Bronchial epithelial cell (primary cell): Measurements from ENCODE around the gene CATSPERE. TPM values are rescaled to one million over a fixed set of nuclear protein-coding genes. Genes with fewer than 3 reads are reported as not detected.
"Not testable (repeated sequence)": the region's sequence is repeated elsewhere in the genome, so short reads cannot be mapped to it uniquely, and the experiment has no call there.

ENCODE experiments used
- DNase-seq: peaks from one replicate; pipeline ENCODE4 v3.0.0-alpha.2; 2010; ENCODE audit warnings: low read depth
- FAIRE-seq: peaks from 2 replicates; lab custom pipeline; 2011; peaks lifted over from hg19 to GRCh38; lab: Jason Lieb, UNC
- H3K27me3 ChIP-seq: 2 replicates; pipeline ENCODE4 v1.5.1; 2011; ENCODE audit warnings: low read length; ENCODE audit not compliant: control insufficient read depth, insufficient read depth
- H3K36me3 ChIP-seq: 2 replicates; pipeline ENCODE4 v1.5.1; 2011; ENCODE audit warnings: low read length; ENCODE audit not compliant: control insufficient read depth, insufficient read depth
- H3K4me3 ChIP-seq: 2 replicates; pipeline ENCODE4 v1.5.1; 2011; ENCODE audit warnings: mild to moderate bottlenecking, low read depth, low read length, control low read depth
- total RNA-seq: library from RNA; depleted of rRNA; stranded (reverse); fragments of >200 nt; gene quantifications from 2 replicates; pipeline ENCODE4 v1.2.1, GENCODE V29; 2014
- TF ChIP-seq, protein P1 (sequence below): IDR thresholded peaks from 2 replicates; pipeline ENCODE4 v1.5.1; 2011; ENCODE audit warnings: mild to moderate bottlenecking, moderate library complexity, low read length, control low read depth, inconsistent platforms; ENCODE audit not compliant: insufficient read depth, severe bottlenecking

CATSPERE gene
- total RNA-seq, 1 donor from 2014 or later: under 0.01 TPM

- H3K27me3 ChIP-seq: no peaks in the 10 kb centered on the region
- no peak for FAIRE-seq
- H3K36me3 ChIP-seq: no peaks in the 10 kb centered on the region
- DNase-seq: no peak
- TF ChIP-seq, protein P1, sequence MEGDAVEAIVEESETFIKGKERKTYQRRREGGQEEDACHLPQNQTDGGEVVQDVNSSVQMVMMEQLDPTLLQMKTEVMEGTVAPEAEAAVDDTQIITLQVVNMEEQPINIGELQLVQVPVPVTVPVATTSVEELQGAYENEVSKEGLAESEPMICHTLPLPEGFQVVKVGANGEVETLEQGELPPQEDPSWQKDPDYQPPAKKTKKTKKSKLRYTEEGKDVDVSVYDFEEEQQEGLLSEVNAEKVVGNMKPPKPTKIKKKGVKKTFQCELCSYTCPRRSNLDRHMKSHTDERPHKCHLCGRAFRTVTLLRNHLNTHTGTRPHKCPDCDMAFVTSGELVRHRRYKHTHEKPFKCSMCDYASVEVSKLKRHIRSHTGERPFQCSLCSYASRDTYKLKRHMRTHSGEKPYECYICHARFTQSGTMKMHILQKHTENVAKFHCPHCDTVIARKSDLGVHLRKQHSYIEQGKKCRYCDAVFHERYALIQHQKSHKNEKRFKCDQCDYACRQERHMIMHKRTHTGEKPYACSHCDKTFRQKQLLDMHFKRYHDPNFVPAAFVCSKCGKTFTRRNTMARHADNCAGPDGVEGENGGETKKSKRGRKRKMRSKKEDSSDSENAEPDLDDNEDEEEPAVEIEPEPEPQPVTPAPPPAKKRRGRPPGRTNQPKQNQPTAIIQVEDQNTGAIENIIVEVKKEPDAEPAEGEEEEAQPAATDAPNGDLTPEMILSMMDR: no peak
- H3K4me3 ChIP-seq: no peak overlapping the region
These were observed 96.5 kb downstream of the CATSPERE start for GRCh38 chr1:244557565-244557964.

- DNase-seq: no peak
- Histone ChIP-seq H3K4me3 (no peak overlapping the region), H3K27me3 (no peaks in the 10 kb centered on the region), H3K36me3 (no peaks in the 10 kb centered on the region)
- FAIRE-seq: no peak
- TF ChIP-seq, protein P1: no peak
These were observed 98.5 kb downstream of the CATSPERE start for GRCh38 chr1:244559561-244559960.

- FAIRE-seq, DNase-seq, H3K27me3 ChIP-seq, H3K36me3 ChIP-seq, H3K4me3 ChIP-seq: not testable (repeated sequence)
These were observed 101.8 kb downstream of the CATSPERE start for GRCh38 chr1:244562877-244563276.

DNA sequence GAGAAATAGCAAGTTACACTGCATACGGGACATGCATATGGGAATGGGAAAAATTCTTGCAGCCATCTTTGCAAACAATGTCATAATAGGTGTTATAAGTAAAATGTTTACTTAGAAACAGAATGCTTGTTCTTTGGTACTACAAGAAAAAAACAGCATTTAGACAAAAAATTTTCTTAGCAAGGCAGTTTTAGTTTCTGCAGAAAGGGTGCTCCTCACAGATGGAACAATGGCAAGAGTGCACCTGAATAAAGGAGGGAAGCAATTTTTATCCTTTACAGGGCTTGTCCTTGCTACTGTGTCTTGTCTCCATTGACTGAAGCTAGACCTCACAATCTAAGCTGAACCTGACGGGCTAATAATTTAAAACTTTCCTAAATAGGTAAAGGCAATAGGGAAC lies 112.7 kb downstream of the CATSPERE start:
- TF ChIP-seq, protein P1: no peak
- DNase-seq (no peak), FAIRE-seq (no peak)
- Histone ChIP-seq H3K4me3 (no peak overlapping the region), H3K27me3 (no peaks in the 10 kb centered on the region), H3K36me3 (no peaks in the 10 kb centered on the region)

DNA sequence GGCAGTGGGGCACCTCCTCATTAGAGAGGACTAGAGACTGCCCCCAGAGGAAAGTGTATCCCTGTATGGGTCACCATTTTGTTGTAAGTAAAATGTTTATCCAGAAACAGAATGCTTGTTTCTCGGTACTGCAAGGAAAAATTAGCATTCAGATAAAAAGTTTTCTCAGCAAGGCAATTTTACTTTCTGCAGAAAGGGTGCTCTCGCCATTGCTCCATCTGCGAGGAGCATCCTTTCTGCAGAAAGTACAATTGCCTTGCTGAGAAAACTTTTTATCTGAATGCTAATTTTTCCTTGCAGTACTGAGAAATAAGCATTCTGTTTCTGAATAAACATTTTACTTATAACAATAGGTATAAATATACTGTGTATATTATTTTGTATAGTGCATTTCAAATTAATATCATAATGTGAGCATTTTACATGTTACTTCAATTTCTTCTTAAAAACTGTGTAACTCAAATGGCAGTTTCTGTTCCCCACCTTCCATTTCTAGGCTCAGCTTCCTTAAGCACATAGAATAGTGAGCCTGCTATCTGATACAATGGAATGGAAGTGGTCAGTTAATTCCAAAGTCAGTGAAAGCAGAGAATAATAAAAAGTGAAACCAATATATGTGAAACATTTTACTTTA lies 115.3 kb downstream of the CATSPERE start:
- Histone ChIP-seq H3K27me3 (no peaks in the 10 kb centered on the region), H3K4me3 (no peak overlapping the region), H3K36me3 (no peaks in the 10 kb centered on the region)
- DNase-seq (no peak), FAIRE-seq (no peak)
- TF ChIP-seq, protein P1: no peak

GRCh38 chr1:244578205-244578604 lies 117.1 kb downstream of the CATSPERE start:
- not testable (repeated sequence) for FAIRE-seq, H3K4me3 ChIP-seq, H3K27me3 ChIP-seq

More at GRCh38 chr1:244578205-244578604, 117.1 kb downstream of the CATSPERE start:
- DNase-seq: peak; percentile 49
- H3K36me3 ChIP-seq: not testable (repeated sequence)
